HG03469 (cell line): Measurements from ENCODE around the gene SLC27A5.
"Not testable (repeated sequence)": the region's sequence is repeated elsewhere in the genome, so short reads cannot be mapped to it uniquely, and the experiment has no call there.

Experiments
- ATAC-seq: cut with Tn5 transposase; IDR thresholded peaks from one replicate; pipeline ENCODE4 v1.9.1; 2021; ENCODE audit warnings: mild to moderate bottlenecking, moderate library complexity, moderate number of reproducible peaks; ENCODE audit not compliant: unreplicated experiment

Gene SLC27A5

GRCh38 chr19:58529405-58529804 lies 17.6 kb upstream of the SLC27A5 start:
- no peak for ATAC-seq

- no peak for ATAC-seq
Observed at GRCh38 chr19:58522709-58523108, 10.9 kb upstream of the SLC27A5 start.

- ATAC-seq = no peak
Observed at GRCh38 chr19:58521651-58522050, 9.9 kb upstream of the SLC27A5 start.

- ATAC-seq = no peak
Observed at GRCh38 chr19:58520257-58520599, 8.4 kb upstream of the SLC27A5 start.

GRCh38 chr19:58519355-58520256 lies 7.8 kb upstream of the SLC27A5 start, which contains the start of gene ZBTB45:
TSS of gene ZBTB45 (minus strand) at chr19:58519810. CDS start at chr19:58517673, 2,137 bp downstream.
- ATAC-seq = peak; percentile 52

GRCh38 chr19:58519087-58519354 lies 7.2 kb upstream of the SLC27A5 start:
- ATAC-seq = no peak

- no peak for ATAC-seq
Observed at GRCh38 chr19:58518256-58519086, 6.7 kb upstream of the SLC27A5 start.

- no peak for ATAC-seq
Observed at GRCh38 chr19:58516964-58517833, 5.4 kb upstream of the SLC27A5 start.

- no peak for ATAC-seq
Observed at GRCh38 chr19:58516246-58516836, 4.5 kb upstream of the SLC27A5 start.

- no peak for ATAC-seq
Observed at GRCh38 chr19:58515259-58515658, 3.5 kb upstream of the SLC27A5 start.

GRCh38 chr19:58514564-58515022 lies 2.8 kb upstream of the SLC27A5 start:
- ATAC-seq = no peak

GRCh38 chr19:58513694-58514563 lies 2.1 kb upstream of the SLC27A5 start:
- ATAC-seq = peak; percentile 60

- ATAC-seq = no peak
Observed at GRCh38 chr19:58513213-58513693, 1.5 kb upstream of the SLC27A5 start.

- no peak for ATAC-seq
Observed at GRCh38 chr19:58510084-58510862, 1.5 kb downstream of the SLC27A5 start.

- no peak for ATAC-seq
Observed at GRCh38 chr19:58509731-58510083, 2.1 kb downstream of the SLC27A5 start.

- not testable (repeated sequence) for ATAC-seq
Observed at GRCh38 chr19:58507602-58508223, 4.1 kb downstream of the SLC27A5 start.

- no peak for ATAC-seq
Observed at GRCh38 chr19:58500242-58500641, 11.6 kb downstream of the SLC27A5 start.
